ENCODE results near the gene FAM240A.

The FAM240A gene

DNA sequence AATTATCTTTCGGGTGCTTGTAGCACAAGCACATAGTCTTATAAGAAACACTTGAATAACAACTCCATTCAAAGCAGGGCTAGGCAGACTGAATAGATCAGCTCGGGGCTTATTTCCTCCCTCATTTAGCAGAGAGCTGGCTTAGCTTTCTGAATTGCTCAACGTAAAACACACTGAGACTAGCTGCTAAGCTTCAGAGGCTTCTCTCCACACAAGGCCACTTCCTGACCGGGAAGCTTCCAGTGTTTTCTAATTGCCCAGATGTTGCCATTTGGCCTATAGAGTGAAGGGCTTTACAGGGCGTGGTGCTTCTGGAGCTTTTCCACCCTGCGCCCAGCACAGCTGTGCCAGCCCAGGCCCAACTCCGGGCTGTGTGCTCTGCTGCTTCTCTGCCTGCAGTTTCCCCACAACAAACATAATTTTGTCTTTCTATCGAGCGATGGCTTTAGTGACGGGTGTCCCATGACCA lies 16.6 kb downstream of the FAM240A start:
- no peak for DNase-seq

DNA sequence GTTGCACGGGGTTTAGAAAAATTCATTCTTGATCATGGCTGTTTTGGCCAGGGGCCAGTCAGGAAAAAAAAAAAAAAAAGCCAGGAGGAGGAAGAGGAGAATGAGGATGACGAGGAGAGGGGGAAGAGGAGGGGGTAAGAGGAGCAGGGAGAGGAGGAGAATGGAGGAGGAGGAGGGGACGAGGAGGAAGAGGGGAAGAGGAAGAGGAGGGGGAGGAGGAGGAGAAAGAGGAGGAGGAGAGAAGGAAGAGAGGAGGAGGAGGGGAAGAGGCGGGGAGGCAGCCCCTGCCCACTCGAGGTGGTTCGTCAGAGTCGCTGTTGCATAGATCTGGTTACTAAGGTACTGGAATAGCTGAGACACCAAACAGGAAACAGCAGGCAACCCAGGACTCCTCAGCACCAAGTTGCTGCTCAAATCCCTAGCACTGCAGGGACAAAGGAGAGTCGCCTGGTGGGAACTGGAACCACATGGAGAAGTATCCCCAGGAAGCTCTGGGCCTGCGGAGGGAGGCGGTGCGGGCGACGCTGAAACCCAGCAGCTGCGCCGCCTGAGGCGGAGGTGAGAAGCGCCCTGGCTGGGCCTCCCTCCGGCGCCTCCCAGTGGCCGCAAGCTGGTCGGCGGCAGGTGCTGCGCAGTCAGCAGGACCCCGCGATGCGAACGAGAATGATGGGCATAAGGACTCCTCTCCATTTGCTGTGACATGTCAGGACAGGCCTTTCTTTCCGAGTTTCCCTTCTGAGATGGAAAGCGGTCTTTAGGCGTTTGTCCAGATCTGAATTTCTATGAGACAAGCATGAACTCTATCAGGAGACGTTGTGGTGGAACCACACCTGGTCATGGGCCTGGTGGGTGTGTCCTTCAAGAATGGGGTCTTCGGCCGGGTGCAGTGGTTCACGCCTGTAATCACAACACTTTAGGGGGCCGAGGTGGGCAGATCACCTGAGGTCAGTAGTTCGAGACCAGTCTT lies 17.5 kb downstream of the FAM240A start:
- DNase-seq = peak; percentile 80

GRCh38 chr3:46632792-46633191 lies 20.5 kb downstream of the FAM240A start:
- DNase-seq = no peak

- DNase-seq = no peak
Measured at GRCh38 chr3:46634856-46635255, 22.5 kb downstream of the FAM240A start.

GRCh38 chr3:46639221-46639620 lies 26.9 kb downstream of the FAM240A start:
- DNase-seq = no peak

DNA sequence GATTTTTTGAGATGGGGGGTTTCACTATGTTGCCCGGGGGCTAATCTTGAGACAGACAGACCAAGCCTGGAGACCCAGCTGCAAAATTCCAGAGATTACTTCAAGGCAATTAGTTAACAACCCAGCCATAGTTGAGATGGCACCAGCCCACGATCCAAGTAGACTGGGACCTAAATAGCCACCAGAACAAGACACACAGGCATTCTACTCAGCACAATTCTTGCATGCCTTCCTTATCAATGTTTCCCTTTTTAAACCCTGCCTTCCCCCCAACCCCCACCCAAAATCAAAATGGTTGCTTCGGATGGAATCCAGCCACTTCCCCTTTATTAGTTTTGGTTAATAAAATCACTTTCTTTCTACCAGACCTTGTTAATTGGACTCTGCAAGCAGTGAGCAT lies 28.6 kb downstream of the FAM240A start:
- no peak for DNase-seq

- no peak for DNase-seq
Measured at GRCh38 chr3:46642971-46643370, 30.6 kb downstream of the FAM240A start.

- no peak for DNase-seq
Measured at GRCh38 chr3:46643701-46644100, 31.4 kb downstream of the FAM240A start.

- DNase-seq = peak; percentile 51
Measured at GRCh38 chr3:46646700-46647099, 34.4 kb downstream of the FAM240A start.

DNA sequence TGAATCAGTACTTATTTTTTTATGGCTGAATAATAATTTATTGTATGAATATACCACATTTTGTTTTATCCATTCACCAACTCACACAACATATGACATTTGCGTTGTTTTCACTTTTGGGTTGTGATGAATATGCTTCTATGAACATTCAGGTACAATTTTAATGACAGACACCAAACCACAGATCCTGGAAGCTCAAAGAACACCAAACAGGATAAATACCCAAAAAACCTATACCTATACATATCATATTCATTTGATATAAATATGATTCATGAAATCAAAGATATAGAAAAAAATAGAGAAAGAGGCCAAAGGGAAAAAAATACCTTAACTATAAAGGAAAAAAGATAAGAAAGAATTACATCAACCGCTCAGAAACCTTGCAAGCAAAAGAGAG lies 35.8 kb downstream of the FAM240A start:
- no peak for DNase-seq

- DNase-seq = peak; percentile 42
Measured at GRCh38 chr3:46649436-46649835, 37.1 kb downstream of the FAM240A start.

DNA sequence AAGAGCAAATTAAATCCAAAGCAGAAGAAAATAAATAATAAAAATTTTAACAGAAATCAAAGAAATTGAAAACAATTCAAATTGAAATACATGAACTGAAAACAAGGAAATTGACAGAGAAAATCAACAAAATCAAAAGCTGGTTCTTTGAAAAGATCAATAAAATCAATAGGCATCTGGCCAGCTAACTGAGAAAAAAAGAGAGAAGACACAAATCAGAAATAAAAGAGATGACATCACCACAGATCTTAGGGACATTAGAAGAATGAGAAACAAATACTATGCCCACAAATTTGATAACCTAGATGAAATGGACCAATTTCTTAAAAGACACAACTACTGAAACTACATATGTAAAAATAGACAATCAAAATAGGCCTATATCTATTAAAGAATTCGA lies 38.8 kb downstream of the FAM240A start:
- no peak for DNase-seq

GRCh38 chr3:46655271-46655670 lies 42.9 kb downstream of the FAM240A start:
- no peak for DNase-seq

DNA sequence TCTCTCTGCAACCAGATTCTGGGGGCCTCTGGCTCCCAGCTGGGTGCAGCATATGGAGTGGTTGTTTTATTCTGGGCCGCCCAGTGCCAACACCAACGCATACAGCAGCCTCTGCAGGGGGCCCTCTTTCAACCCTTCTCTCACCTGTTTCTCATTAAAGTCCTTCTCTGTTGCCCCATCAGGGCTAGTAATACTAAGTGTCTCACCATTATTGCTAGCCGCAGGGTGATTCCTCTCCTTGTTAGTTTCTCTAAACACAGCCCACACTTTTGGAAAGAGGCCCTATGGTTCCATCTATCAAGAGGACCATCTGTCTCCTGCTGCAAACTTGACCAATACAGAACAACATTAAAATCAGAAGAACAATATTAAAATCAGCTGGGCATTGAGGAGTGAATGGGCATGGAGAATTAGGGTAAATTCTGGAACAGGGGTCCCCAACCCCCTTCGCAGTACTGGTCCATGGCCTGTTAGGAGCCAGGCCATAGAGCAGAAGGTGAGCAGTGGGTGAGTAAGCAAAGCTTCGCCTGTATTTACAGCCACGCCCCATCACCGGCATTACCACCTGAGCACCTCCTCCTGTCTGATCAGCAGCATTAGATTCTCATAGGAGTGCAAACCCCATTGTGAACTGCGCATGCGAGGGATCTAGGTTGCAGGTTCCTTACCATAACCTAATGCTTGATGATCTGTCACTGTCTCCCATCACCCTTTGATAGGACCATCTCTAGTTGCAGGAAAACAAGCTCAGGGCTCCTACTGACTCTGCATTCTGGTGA lies 44.6 kb downstream of the FAM240A start:
- DNase-seq = no peak

GRCh38 chr3:46659285-46659684 lies 47.0 kb downstream of the FAM240A start:
- no peak for DNase-seq

- no peak for DNase-seq
Measured at GRCh38 chr3:46660003-46660402, 47.7 kb downstream of the FAM240A start.

GRCh38 chr3:46660543-46661523 lies 48.5 kb downstream of the FAM240A start:
- no peak for DNase-seq

DNA sequence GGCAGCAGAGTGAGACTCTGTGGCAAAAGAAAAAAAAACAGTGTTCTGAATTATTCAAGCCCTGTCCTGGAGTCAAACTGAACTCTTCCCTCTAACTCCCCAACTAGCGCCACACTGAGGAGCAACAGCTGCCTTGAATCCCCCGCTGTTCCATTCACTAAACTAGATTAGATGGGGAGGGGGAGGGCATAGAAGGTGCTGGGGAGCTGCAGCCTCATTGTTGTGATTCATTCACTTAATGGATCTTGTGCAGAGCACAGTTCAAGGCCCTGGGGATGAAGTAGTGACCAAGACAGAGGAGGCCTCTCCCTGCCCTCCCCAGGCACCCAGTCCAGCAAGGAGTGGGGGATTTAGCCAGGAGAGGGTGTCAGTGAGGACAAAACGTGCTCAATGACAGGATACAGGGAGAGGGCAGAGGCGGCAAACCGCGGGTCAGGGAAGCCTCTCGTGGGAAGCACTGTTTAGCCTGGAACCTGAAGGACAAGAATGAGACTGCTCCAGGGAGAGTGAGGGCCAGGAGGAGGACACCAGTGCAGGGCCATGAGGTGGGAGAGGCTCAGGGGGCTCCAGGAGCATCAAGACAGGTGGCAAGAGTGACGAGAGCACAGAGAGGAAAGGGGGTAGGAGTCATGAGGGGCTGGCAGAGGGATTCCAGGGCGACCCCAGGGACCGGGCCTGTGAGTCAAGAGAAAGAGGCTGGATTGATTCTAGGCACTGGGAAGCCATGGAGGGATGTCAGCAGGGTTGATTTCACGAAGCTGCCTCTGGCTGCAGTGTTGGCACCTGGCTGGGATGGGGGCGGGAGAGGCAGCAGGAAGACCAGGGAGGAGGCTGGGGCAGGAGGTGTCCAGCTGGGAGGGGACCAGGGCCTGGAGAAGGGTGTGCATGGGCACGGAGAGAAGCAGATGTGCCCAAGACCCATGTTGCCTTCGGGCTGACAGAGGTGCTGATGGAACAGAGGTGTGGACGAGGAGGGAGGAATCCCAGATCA lies 49.7 kb downstream of the FAM240A start:
- no peak for DNase-seq

- peak; percentile 41 for DNase-seq
Measured at GRCh38 chr3:46662771-46663551, 50.6 kb downstream of the FAM240A start.

DNA sequence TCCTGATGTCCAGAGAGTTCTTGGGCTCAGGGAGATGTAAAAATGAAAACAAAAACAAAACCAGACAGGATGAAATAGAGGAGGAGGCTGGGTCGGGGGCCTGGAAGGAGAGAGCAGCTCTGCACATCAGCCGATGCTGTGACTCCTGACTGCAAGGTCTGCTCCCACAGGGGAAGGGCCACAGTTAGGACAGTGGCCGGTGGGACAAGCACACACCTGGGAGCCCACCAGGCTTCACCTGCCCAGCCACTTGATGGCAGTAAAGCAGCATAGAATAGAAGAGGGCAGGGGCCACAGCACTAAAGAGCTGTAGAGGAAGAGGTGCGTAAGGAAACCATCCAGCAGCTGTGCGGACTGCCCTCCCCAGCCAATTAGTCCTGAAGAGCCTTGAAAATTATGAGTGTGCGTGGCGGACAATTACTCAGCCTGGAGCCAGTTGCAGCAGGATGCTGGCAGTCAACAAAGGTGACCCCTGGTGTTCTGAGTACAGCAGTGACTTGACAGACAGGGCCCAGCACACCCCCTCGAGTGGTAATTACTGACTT lies 51.3 kb downstream of the FAM240A start:
- peak; percentile 11 for DNase-seq
